ENCODE measurements around the gene STARD5.

The STARD5 gene

GRCh38 chr15:81279621-81280485 lies 44.1 kb downstream of the STARD5 start:
- peak in 1 of 10 donors; percentile 71 for DNase-seq
- intact Hi-C loops (cut with DNase I) = no loop called here

DNA sequence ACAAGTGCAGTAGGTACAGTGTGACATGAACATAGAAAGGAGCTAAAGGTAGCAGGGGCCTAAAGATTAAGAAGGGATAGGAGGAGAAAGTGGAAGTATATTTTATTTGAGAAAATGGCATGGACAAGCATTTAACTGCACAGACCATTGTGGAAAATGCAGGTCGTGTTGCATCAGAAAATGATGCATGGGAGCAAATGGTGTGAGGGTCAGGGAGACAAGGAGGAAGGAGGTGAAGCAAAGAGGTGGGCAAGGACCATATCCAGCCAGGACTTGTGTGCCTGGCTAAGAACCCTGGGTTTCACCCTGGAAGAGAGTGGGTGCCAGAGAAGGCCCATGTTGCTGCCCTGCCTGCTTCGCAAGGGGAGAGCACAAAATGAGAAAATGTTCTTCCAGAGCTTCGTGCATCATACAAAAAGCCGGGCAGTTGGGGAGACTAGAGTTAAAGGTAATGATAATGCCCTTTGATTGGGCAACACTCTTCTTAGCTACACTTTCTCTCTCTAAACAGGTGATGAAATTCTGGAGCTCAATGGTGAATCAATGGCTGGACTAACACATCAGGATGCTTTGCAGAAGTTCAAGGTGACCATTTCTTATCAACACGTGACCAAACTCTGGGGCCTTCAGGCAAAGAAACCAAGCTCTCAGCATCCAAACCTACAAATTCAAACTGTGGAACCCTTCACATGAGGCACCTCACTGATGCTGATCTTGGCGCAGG lies 45.5 kb downstream of the STARD5 start:
- intact Hi-C loops (cut with DNase I) = no loop called here
- no peak for DNase-seq

- intact Hi-C loops (cut with DNase I) = no loop called here
- no peak for DNase-seq
Observed at GRCh38 chr15:81277851-81278250, 46.1 kb downstream of the STARD5 start.

DNA sequence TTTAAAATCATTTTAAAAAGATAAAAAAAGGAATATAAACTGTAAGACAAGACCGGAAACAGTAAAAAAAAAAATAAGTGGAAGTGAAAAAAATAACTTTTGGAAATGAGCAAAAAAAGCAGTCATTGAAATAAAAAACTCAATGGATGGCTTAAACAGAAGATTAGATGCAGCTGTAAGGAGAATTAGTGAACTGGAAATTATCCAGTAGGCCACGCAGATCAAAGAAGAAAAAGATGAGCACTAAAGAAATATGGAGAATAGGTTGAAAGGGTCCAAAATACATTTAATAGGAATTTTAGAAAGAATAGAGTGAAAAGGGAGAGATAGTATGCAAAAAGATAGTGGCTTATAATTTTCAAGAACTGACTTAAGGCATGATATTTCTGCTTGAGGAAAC lies 47.0 kb downstream of the STARD5 start:
- intact Hi-C loops (cut with DNase I) = no loop called here
- DNase-seq = no peak

GRCh38 chr15:81275711-81276392 lies 48.1 kb downstream of the STARD5 start:
- no peak for DNase-seq
- intact Hi-C loops (cut with DNase I) = loop anchor here (1.0 to 2.0 kb wide), 2 partner anchors 61 to 124 kb away; no protein-coding TSS in a partner anchor

DNA sequence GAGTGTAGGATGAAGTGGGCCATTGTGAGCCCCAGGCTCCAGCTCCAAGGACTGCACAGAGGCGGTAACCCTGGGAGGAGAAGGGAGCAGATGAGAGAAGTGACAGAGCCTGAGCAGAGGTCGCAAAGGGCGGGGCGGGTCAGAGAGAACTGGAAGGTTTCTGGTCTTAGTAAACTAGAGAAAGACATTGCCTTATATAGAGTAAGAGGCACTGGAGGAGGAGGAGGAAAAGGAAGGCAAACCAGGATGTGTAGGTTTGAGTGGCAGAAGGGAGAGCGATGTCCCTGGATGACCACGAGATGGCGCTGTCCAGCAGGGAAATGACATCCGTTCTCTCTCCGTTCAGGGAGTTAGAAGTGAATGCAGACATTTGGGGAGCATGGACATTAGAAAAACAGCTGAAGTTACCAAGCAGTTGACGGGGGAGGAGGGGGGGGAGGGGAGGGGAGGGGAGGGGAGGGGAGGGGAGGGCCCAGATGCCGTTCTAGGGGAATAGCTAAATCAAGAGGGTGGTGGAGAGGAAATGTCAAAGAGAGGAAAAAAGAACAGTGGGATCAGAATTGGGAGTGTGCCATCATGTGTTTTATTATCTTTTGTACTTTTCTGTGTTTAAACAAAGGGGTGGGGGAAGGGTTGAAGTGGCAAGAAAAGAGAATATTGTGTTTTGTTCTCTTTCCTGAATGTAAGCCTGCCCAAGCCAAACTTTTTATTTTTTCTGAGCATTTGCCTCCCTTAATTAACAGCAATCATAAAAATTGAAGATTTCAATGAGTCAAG lies 48.8 kb downstream of the STARD5 start:
- DNase-seq = peak; percentile 52 to 97 (median 82)
- intact Hi-C loops (cut with DNase I) = loop anchor here (1.0 to 5.0 kb wide), 3 partner anchors 62 to 922 kb away; no protein-coding TSS in a partner anchor

DNA sequence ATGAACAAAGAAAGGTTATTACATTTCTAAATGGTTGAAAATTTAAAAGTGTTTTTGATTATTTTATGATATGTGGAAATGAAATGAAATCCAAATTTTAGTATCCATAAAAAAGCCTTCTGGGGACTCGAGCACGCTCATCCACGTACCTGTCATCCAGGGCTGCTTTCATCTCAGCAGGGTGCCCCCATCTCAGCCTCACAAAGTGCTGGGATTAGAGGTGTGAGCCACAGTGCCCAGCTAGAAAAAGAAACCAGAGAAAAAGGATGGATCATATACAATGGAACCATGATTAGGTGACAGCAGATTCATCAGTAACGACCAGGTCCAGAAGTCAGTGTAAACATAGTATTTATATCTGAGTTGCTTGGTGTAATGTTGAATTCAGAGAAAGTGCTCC lies 49.7 kb downstream of the STARD5 start:
- intact Hi-C loops (cut with DNase I) = loop anchor here (2.0 to 5.0 kb wide), 2 partner anchors 63 to 923 kb away; no protein-coding TSS in a partner anchor
- no peak for DNase-seq

- intact Hi-C loops (cut with DNase I) = loop anchor here (2.0 to 5.0 kb wide), 2 partner anchors 63 to 923 kb away; no protein-coding TSS in a partner anchor
- peak in 1 of 10 donors; percentile 37 for DNase-seq
Observed at GRCh38 chr15:81273855-81274254, 50.1 kb downstream of the STARD5 start.

DNA sequence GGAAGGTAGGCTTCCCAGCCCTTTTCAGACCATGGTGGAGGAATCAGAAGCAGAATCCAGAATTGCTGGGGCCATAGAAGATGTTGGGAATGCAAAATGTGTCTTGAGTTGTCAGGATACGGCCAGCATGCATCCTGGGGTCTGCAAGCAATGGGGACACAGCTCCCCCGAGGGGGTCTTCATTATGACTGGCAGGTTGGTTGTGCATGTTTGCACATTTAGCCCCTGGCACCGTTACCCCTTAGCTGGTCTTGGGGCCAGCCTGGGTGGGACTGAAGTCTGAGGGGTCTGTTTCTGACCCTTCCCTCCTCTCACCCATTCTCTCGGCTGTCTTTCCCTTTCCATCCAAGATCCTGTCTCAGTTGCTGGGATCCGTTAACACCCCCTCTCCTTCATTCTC lies 50.7 kb downstream of the STARD5 start:
- intact Hi-C loops (cut with DNase I) = loop anchor here (5.0 kb wide), 1 partner anchor 924 kb away; no protein-coding TSS in a partner anchor

DNA sequence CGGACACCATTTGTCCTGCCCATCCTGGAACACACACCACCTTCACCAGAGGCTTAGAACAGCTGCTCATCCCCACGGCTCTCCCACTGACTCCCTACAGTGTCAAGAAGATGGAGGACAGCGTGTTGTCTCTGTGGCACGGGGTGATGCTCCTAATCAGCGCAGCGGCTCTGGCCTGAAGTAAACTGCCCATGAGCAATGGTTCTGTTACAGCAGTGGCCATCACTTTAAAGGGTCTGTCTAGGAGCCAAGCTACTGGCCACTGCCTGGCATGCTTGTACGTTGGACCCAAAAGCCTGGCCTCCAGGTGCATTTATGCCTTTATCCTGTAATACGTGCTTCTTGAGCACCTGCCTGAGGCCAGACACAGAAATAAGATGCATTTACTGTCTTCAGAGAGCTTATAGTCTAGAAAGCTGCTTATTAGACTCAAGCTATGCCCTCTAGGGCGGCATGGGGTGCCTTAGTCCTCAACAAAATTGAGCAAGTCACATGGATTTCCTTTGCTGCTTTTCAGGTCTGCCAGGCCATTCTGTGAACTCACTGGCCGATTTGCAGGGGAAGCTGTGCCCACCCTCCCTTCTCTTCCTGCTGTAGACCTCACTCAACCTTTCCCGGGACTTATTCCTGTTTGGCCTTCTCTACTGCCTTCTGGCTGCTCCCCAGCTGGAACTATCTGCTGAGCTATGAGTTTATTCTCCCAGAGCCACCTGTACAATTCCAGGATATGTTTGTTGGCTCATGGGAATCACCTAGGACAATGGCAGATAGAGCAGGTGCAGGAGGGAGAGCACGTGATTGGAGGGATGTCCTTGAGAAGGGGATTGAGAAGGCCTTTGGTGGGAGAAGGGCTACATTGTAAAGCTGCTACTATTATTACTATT lies 51.9 kb downstream of the STARD5 start:
- DNase-seq = no peak
- intact Hi-C loops (cut with DNase I) = loop anchor here (5.0 kb wide), 1 partner anchor 925 kb away; no protein-coding TSS in a partner anchor

More for the DNA sequence above, 50.7 kb downstream of the STARD5 start:
- no peak for DNase-seq

DNA sequence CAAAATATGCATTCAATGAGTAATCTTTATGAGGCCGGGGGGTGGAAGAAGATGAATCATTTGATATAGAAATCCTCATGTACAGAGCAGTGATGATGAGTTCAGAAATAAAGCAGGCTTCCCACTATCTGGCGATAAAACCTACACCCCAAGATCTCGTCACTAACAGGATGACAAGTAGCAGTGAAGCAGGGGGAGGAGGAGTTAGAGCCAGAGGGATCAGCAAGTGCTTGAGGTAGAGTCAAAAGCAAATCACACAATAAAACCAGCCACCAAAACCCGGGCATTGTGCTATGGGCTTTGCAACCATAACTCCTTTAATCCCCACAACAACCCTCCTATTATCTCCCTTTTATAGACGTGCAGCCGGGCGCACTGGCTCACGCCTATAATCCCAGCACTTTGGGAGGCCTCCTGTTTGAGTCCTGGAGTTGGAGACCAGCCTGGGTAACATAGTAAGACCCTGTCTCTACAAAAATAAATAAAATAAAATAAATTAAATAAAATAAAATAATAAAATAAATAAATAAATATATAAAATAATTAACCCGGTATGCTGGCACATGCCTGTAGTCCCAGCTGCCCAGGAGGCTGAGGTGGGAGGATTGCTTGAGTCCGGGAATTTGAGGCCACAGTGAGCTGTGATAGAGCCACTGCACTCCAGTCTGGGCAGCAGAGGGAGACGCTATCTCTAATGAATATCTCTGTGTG lies 53.0 kb downstream of the STARD5 start:
- no peak for DNase-seq
- intact Hi-C loops (cut with DNase I) = loop anchor here (5.0 kb wide), 1 partner anchor 926 kb away; no protein-coding TSS in a partner anchor

- no peak for DNase-seq
- intact Hi-C loops (cut with DNase I) = loop anchor here (5.0 kb wide), 1 partner anchor 927 kb away; no protein-coding TSS in a partner anchor
Observed at GRCh38 chr15:81270188-81270587, 53.8 kb downstream of the STARD5 start.

GRCh38 chr15:81268881-81269601 lies 54.9 kb downstream of the STARD5 start:
- no peak for DNase-seq
- intact Hi-C loops (cut with DNase I) = no loop called here

- intact Hi-C loops (cut with DNase I) = no loop called here
- no peak for DNase-seq
Observed at GRCh38 chr15:81268340-81268739, 55.6 kb downstream of the STARD5 start.

- peak; percentile 59 to 96 (median 86) for DNase-seq
- intact Hi-C loops (cut with DNase I) = loop anchor here (1.0 kb wide), 3 partner anchors 111 to 289 kb away; no protein-coding TSS in a partner anchor
Observed at GRCh38 chr15:81265944-81266775, 57.8 kb downstream of the STARD5 start.

DNA sequence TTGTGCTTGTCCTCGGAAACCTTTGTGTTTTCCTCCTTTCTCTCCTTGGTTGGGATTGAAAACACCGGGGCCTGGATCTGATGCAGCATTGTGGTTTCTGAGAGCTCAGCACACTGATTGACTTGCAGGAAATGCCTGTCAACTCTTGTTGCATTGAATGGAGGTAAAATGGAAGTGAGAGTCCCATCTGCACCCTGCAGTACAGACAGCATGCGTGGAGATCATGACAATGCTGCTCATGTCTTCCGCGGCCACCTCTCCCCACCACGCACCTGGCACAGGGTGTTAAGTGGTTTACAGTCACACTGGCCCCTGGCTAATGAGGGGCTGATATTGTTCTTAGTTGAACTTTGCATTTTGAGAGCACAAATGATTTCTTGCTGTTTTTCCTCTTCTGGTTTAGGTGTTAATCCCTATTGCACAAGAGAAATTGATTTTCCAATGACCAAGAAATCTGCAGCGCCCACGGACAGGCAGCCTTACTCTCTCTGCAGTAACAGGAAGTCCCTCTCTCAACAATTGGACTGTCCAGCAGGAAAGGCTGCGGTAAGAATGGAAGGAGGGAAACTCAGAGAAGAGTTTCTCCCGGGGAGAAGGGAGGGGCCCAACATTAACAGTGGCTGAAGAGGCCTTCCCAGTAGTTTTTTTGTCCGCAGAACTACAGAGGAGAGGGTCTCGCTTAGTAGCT lies 58.5 kb downstream of the STARD5 start:
- no peak for DNase-seq
- intact Hi-C loops (cut with DNase I) = loop anchor here (1.0 kb wide), 1 partner anchor 288 kb away; no protein-coding TSS in a partner anchor

Measured in posterior cingulate gyrus (tissue), 11 donors.